ENCODE measurements around the gene BIRC7.
"Not testable (repeated sequence)": the region's sequence is repeated elsewhere in the genome, so short reads cannot be mapped to it uniquely, and the experiment has no call there.

Gene BIRC7

GRCh38 chr20:63248835-63249591 lies 13.3 kb downstream of the BIRC7 start:
- DNase-seq (ENCODE audit: low read depth in 2 of 2), result no peak

DNA sequence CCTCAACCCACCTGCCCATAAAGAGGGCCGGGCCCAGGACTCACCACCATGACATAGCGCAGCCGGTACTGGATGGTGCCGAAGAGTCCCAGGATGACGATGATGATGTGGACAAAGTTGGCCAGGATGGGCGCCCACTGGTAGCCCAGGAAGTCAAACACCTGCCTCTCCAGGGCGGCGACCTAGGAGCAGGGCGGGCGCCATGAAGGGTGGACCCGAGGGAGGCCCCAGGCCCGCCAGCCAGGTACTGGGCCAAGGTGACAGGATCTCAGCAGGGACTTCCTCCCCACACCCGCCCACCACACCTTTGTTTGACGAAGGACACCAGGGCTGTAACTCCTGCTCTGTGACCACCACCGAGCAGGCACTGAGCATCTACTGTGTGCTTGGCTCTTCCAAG lies 14.2 kb downstream of the BIRC7 start:
- DNase-seq (ENCODE audit: low read depth in 2 of 2), result no peak

DNA sequence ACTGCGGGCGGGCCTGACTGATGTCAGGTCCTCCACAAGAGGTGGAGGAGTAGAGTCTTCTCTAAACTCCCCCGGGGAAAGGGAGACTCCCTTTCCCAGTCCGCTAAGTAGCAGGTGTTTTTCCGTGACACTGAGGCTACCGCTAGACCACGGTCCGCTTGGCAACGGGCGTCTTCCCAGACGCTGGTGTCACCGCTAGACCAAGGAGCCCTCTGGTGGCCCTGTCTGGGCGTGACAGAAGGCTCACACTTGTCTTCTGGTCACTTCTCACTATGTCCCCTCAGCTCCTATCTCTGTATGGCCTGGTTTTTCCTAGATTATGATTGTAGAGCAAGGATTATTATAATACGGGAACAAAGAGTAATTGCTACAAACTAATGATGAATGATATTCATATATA lies 15.6 kb downstream of the BIRC7 start:
- DNase-seq (ENCODE audit: low read depth in 2 of 2), result not testable (repeated sequence)

DNA sequence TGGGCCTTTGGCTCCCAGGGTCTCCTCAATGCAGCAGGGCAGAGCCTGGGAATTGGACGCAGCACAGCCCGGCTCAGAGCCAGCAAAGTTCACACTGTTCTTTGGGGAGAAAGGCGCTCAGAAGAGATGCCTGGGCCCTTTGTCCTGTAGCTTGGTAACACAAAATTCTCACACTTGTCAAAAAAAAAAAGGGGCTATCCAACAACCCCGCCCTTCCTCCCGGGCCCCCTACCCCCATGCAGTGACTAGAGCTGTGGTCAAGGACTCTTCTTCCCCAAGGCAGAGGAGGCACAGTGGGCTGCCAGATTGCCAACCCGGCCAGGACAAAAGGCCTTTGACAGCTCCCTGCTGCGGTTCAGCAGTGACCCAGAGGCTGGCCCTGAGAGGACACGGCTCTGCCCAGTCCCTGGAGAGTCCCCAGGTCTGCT lies 16.6 kb downstream of the BIRC7 start:
- no peak for DNase-seq (ENCODE audit: low read depth in 2 of 2)

DNA sequence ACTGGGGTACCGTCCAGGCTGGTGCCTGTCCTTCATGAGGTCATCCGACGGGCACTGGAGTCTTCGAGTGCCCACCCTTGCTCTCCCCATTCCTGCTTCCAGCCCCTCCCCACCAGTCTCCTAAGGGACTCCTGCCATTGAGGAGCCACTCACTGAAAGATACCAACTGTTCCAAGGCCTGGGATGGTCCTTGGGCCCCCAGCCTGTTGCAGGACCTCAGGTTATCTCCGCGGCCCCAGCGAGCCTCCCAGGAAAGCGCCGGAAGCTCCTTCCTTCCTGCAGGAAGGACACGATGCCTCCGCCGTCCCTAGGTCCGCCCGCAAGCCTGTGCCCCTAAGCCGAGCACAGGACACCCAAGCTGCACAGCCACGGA lies 17.3 kb downstream of the BIRC7 start:
- DNase-seq (ENCODE audit: low read depth in 2 of 2), result no peak

- DNase-seq (ENCODE audit: low read depth in 2 of 2), result no peak
These were observed 17.9 kb downstream of the BIRC7 start for GRCh38 chr20:63253438-63254231.

DNA sequence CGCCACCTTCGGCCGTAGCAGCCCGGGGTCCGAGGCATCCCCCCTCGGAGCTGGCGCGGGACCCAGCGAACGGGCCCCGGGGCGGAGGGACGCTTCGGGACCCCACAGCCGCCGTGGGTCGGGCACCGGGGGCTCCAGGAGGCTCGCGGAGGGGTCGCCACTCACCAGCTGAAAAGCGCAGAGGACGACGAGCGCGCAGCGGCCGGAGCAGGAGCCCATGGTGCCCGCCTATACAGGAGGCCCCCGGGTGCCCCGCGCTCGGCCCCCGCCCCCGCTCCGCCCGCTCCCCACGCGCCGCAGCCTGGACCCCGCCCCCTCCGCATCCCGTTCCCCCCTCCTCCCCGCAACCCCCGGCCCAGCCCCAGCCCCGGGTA lies 18.5 kb downstream of the BIRC7 start, which contains the start of gene NKAIN4:
NKAIN4 (minus strand) TSS at position 232 of the 374 bp plus-strand sequence; CDS start at position 219, 13 bp downstream.
- DNase-seq (ENCODE audit: low read depth in 2 of 2), result no peak

DNA sequence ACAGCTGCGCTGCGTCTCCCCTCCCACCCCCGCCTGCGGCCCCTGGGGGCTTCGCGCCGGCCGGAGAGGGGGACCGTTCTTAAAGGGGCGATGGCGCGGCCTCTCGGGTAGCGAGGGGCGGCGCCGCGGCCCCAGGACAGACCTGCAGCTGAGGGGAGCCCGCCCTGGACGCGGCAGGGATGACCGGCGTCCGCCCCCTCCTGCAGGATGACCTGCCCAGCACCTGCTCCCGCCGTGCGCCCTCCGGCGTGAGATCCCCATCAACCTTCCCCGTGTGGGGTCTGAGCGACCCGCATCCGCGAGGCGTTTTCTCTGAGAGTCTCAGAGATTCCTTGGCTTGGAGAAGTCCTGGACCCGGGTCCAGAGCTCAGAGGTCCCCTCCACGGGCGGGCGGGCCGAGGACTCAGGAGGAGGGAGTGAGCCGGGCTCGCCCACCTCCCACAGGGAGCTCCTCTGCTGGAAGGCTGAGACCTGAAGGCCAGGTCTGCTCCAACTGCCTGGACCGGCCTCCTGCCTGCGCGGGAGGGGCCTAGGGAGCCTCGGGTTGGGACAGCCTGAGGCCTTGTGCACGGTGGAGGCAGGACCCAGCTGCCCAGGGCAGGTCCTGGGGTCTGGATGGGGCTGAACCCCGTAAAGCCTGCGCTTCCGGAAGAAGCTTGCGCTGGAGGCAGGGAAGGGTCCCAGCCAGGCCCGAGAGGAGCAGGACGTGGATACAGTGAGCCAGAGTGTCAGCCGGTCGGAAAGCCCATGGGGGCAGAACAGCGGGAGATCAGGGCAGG lies 19.1 kb downstream of the BIRC7 start:
- no peak for DNase-seq (ENCODE audit: low read depth in 2 of 2)

DNA sequence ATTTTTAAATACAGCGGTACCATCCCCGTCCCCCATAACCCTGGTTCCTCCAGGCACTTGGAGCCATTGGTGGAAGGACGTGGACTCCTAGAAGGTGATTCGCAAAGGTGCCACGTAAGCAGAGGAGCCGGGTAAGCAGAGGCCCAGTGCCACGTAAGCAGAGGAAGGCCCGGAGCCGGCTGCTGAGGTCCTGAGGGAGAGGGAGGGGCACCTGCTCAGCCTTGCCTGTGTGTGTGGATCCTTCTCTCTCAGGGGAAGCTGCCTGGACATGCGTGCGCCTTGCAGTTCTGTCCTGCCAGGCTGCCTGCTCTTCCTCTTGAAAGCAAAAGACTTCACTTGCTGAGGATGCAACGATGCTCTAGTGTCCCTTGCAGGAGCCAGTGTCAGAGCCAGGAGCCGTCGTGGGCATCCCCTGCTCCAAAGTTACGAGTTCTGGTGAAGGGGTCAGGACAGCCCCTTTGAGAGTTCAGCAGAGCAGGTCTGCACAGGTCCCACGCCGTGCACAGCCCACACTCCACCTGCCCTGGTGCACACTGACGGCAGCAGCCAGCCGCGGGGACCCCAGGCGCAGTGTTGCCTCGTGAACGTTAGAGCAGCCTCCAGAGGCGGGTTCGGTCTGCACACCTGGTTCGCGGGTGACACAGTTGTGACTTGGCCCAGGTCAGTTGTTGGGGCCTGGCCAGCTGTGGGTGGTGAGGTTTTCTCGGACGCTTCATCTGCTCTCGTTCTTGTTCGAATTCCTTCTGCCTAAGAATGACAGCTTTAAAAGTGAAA lies 20.4 kb downstream of the BIRC7 start:
- no peak for DNase-seq (ENCODE audit: low read depth in 2 of 2)

- DNase-seq (ENCODE audit: low read depth in 2 of 2), result no peak
These were observed 21.2 kb downstream of the BIRC7 start for GRCh38 chr20:63256954-63257353.

GRCh38 chr20:63257629-63258028 lies 21.9 kb downstream of the BIRC7 start:
- DNase-seq (ENCODE audit: low read depth in 2 of 2), result no peak

- DNase-seq (ENCODE audit: low read depth in 2 of 2), result no peak
These were observed 23.1 kb downstream of the BIRC7 start for GRCh38 chr20:63258781-63259180.

DNA sequence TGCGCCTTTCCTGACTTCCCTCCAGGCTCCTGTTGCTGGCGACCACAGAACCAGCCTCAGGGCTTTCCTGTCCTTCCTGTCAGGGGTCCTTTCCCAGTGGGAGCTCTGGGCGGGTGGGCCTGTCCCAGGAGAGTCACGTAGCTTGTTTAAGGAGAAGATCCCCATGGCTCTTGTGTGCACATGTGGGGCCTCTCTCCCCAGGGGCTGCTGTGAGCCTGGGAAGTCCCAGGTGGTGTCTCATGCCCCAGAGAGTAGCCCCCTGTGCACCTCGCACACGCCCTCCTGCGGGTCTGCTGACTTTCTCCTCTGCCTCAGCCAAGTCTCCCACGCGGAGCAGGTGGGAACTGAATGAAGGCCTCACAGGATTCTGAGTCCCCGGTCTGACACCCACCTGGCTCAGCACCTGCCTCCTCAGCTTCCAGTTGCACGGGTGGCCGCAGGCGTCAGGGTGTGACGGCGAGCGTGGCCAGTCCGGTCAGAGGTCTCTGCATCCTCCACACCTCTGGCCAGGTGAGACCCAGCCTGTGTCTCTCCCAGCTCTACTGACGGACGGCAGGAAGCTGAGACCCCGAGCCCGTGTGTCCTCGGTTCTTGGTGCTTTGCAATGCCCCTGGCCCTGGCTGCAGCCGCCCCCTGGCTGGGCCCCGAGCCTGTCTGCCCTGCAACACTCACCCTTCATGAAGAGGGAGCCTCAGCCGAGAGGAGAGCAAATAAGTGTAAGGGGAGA lies 24.2 kb downstream of the BIRC7 start:
- DNase-seq (ENCODE audit: low read depth in 2 of 2), result no peak

- no peak for DNase-seq (ENCODE audit: low read depth in 2 of 2)
These were observed 24.8 kb downstream of the BIRC7 start for GRCh38 chr20:63260521-63260920.

GRCh38 chr20:63261060-63261794 lies 25.5 kb downstream of the BIRC7 start:
- no peak for DNase-seq (ENCODE audit: low read depth in 2 of 2)

- DNase-seq (ENCODE audit: low read depth in 2 of 2), result no peak
These were observed 26.3 kb downstream of the BIRC7 start for GRCh38 chr20:63261795-63262528.

GRCh38 chr20:63262836-63263235 lies 27.1 kb downstream of the BIRC7 start:
- no peak for DNase-seq (ENCODE audit: low read depth in 2 of 2)

DNA sequence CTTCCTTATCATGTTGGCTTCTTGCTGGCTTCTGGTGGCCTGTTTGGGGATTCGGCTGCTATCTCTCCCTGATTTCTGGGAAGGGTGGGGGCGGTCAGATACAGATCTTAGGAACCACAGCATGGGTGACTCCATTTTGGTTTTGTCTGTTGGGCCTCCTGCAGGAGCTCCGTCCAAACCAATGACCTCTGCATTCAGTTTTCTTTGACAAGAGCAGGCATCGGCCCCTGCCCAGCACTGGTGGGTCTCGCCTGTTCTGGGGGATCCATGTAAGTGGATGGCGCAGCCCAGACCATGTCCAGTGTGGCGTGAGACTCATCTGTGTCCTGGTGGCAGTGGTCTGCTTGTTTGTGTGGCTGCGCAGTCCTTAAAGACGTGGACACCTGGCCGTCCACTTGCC lies 28.3 kb downstream of the BIRC7 start:
- no peak for DNase-seq (ENCODE audit: low read depth in 2 of 2)

- DNase-seq (ENCODE audit: low read depth in 2 of 2), result no peak
These were observed 28.8 kb downstream of the BIRC7 start for GRCh38 chr20:63264519-63264918.
